HepG2 (cell line): Measurements from ENCODE around the gene ADPRHL1. TPM values are rescaled to one million over a fixed set of nuclear protein-coding genes. Genes with fewer than 3 reads are reported as not detected.

ENCODE experiments used
- ATAC-seq: fragments of 200-7000 bp; cut with Tn5 transposase; 3 replicates; pipeline ENCODE4 v1.9.1; 2020; ENCODE audit warnings: mild to moderate bottlenecking, moderate library complexity
- BruUV-seq: library from RNA; stranded (reverse); fragments of 400-500 nt; replicated peaks from 2 replicates; lab custom pipeline; 2021; lab: Mats Ljungman, UMichigan
- CTCF ChIA-PET: fragments of 300-600 bp; formaldehyde crosslinking; extraction: SDS; loops from one replicate; lab custom pipeline; 2021; ENCODE audit warnings: low total read pairs, inconsistent platforms, low intra/inter-chr PET ratio; lab: Yijun Ruan, JAX
- POLR2A ChIA-PET: fragments of 350-600 bp; sonication (Branson Sonifier 250); formaldehyde crosslinking; loops from one replicate; lab custom pipeline; 2020; ENCODE audit warnings: antibody characterized with exemption, inconsistent platforms; lab: Yijun Ruan, JAX
- DNase-seq: peaks from one replicate; pipeline ENCODE4 v3.0.0-alpha.2; 2015; ENCODE audit warnings: low spot score
- FAIRE-seq: peaks from 3 replicates; lab custom pipeline; 2011; peaks lifted over from hg19 to GRCh38; lab: Jason Lieb, UNC
- H2AFZ ChIP-seq: one replicate; pipeline ENCODE4 v1.6.1; 2011; ENCODE audit warnings: low read length, inconsistent platforms
- H3K27ac ChIP-seq: fragments of 300-600 bp; 3 replicates; pipeline ENCODE4 v1.8.0; 2011; ENCODE audit warnings: mixed run types, mild to moderate bottlenecking, mixed read lengths, low read length, inconsistent platforms; ENCODE audit not compliant: insufficient read depth; ENCODE audit errors: extremely low read length
- H3K27me3 ChIP-seq, 2 experiments: fragments of 200-600 bp in 1 of 2; 2 replicates in 1 of 2; 3 replicates in 1 of 2; pipeline versions ENCODE4 v1.6.0 to v1.8.0; 2011; ENCODE audit warnings: low read length in 2 of 2, mild to moderate bottlenecking in 2 of 2, moderate library complexity in 2 of 2, inconsistent platforms in 1 of 2; ENCODE audit not compliant: insufficient read depth in 2 of 2, control insufficient read depth in 1 of 2
- H3K36me3 ChIP-seq, 2 experiments: fragments of 200-600 bp in 1 of 2; replicated peaks in 1 of 2; 2 replicates in 1 of 2; 3 replicates in 1 of 2; pipeline versions ENCODE4 v1.5.1 to v1.8.0; 2011; ENCODE audit warnings: low read length in 2 of 2, inconsistent platforms in 1 of 2; ENCODE audit not compliant: insufficient read depth in 2 of 2, control insufficient read depth in 1 of 2
- H3K4me1 ChIP-seq: 2 replicates; pipeline ENCODE4 v1.5.1; 2012; ENCODE audit warnings: low read length, inconsistent platforms; ENCODE audit not compliant: insufficient read depth
- H3K4me2 ChIP-seq: 2 replicates; pipeline ENCODE4 v1.6.0; 2011; ENCODE audit warnings: low read depth, low read length, inconsistent platforms
- H3K4me3 ChIP-seq, 3 experiments: fragments of 200-600 bp in 1 of 3; sonication (generic), shearing (Covaris generic) in 1 of 3; replicated peaks in 1 of 3; 2 replicates each; pipeline ENCODE4 v1.5.1; 2011 to 2016; ENCODE audit warnings: low read length in 3 of 3, inconsistent platforms in 2 of 3, low read depth in 2 of 3, mild to moderate bottlenecking in 2 of 3, control low read depth in 1 of 3, mixed read lengths in 1 of 3; ENCODE audit not compliant: insufficient read depth in 1 of 3
- H3K79me2 ChIP-seq: one replicate; pipeline ENCODE4 v1.6.1; 2011; ENCODE audit warnings: low read length, inconsistent platforms; ENCODE audit not compliant: insufficient read depth
- H3K9ac ChIP-seq: 2 replicates; pipeline ENCODE4 v1.6.0; 2011; ENCODE audit warnings: mild to moderate bottlenecking, low read depth, low read length, inconsistent platforms; ENCODE audit not compliant: insufficient read depth
- H3K9me3 ChIP-seq: 2 replicates; pipeline ENCODE4 v1.5.1; 2012; ENCODE audit warnings: mild to moderate bottlenecking, low read length
- H4K20me1 ChIP-seq: 2 replicates; pipeline ENCODE4 v1.6.0; 2011; ENCODE audit warnings: inconsistent platforms, mild to moderate bottlenecking, low read length, moderate library complexity; ENCODE audit not compliant: insufficient read depth
- AGO2 ChIP-seq: fragments of 200-400 bp; formaldehyde crosslinking; optimal IDR thresholded peaks from 2 replicates; pipeline ENCODE3; 2017; ENCODE audit warnings: mild to moderate bottlenecking, low read depth, low read length, moderate library complexity
- FOXA3 ChIP-seq: IDR thresholded peaks from 2 replicates; pipeline ENCODE4 v1.6.1; 2016; ENCODE audit warnings: missing genetic modification reagents, missing compliant biosample characterization
- NR2F1 ChIP-seq, 2 experiments: fragments of 450-650 bp in 1 of 2; formaldehyde crosslinking in 1 of 2; IDR thresholded peaks; 2 replicates each; pipeline versions ENCODE4 v1.5.0 to v1.6.1; 2016 to 2020; ENCODE audit warnings: mild to moderate bottlenecking in 1 of 2, missing compliant biosample characterization in 1 of 2, missing genetic modification reagents in 1 of 2, moderate library complexity in 1 of 2
- POLR2A ChIP-seq, 2 experiments: IDR thresholded peaks; 2 replicates each; pipeline ENCODE4 v1.6.1; 2011; ENCODE audit warnings: low read depth in 2 of 2, low read length in 2 of 2, mild to moderate bottlenecking in 1 of 2, moderate library complexity in 1 of 2; ENCODE audit not compliant: insufficient read depth in 1 of 2
- RAD21 ChIP-seq: fragments of 450-650 bp; formaldehyde crosslinking; IDR thresholded peaks from 2 replicates; pipeline ENCODE4 v1.5.0; 2020; ENCODE audit warnings: mild to moderate bottlenecking
- RBFOX2 ChIP-seq: fragments of 200-400 bp; formaldehyde crosslinking; IDR thresholded peaks from 2 replicates; pipeline ENCODE4 v1.6.1; 2017; ENCODE audit warnings: low read depth, mild to moderate bottlenecking, low read length
- STAG1 ChIP-seq: sonication (generic); formaldehyde crosslinking; IDR thresholded peaks from 2 replicates; pipeline ENCODE4 v1.4.0; 2020; ENCODE audit warnings: missing genetic modification reagents
- ZFP91 ChIP-seq: sonication (generic); formaldehyde crosslinking; IDR thresholded peaks from 2 replicates; pipeline ENCODE4 v1.9.0; 2022; ENCODE audit warnings: missing genetic modification reagents, mild to moderate bottlenecking, borderline replicate concordance
- WGBS: methylation state at CpG from one replicate; pipeline ENCODE4 v1.1.6; 2017; ENCODE audit warnings: low lambda C conversion rate; 5-methylcytosine and 5-hydroxymethylcytosine counted together
- in situ Hi-C: cut with HindIII; loops from 2 replicates; pipeline ENCODE4 v1.10.0; 2017; ENCODE audit warnings: low pct_unique_long_range_greater_than_20kb; ENCODE audit not compliant: extremely low pct_ligation_motif_present
- intact Hi-C: fragments of 100-400 bp; cut with micrococcal nuclease; formaldehyde crosslinking; loops from one replicate; pipeline ENCODE4 v1.10.0; 2022; ENCODE audit not compliant: unreplicated experiment
- polyA plus RNA-seq, 8 experiments: library from polyadenylated mRNA; depleted of rRNA in 3 of 8; stranded (reverse) in 7 of 8; unstranded in 1 of 8; fragments of >200 nt; fragmentation: Illumina TruSeq in 4 of 8; extraction: Trizol in 4 of 8; gene quantifications; 2 replicates each; pipeline versions ENCODE4 v1.2.1 to v1.2.3, GENCODE V29; 2011 to 2016; ENCODE audit warnings: low read depth in 4 of 8, missing spikeins in 1 of 8, mixed read lengths in 1 of 8; ENCODE audit not compliant: insufficient read depth in 1 of 8
- total RNA-seq, 5 experiments: library from RNA; depleted of rRNA; stranded (reverse); fragments of >200 nt; fragmentation: Illumina TruSeq; extraction: Trizol; gene quantifications; 2 replicates each; pipeline ENCODE4 v1.2.3, GENCODE V29; 2016; ENCODE audit warnings: low read depth in 1 of 5
- TF ChIP-seq, protein P1 (sequence below): sonication (generic); formaldehyde crosslinking; IDR thresholded peaks from 2 replicates; pipeline ENCODE4 v1.5.0; 2020; ENCODE audit warnings: mild to moderate bottlenecking, missing genetic modification reagents, moderate library complexity

ADPRHL1 gene
- total and polyA plus RNA-seq, 2 of the 13 experiments (the other 11 are each of a cell fraction or from before 2014, with no cell fraction given): 0.34 to 0.40 TPM

DNA sequence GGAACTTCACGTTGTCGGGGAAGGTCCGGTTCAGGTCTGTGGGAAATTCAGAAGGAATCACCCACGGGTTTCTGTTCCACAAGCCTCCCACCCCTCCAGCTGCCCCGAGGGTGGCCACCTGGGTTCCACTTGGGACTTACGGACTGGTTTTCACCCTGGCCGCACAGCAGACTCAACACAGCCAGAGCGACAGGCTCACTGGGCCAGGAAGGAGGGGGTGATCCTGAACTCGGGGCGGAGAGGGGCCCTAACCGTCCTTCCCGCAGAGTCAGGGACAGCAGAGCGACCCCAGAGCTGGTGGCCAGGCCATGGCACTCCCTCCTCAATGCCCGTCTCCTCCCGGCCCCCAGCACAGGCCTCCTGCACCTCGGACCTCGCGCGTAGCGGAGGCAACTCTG lies 102.4 kb downstream of the ADPRHL1 start:
- no peak overlapping the region for H3K27ac ChIP-seq
- H3K4me2 ChIP-seq: no peak overlapping the region
- H3K4me3 ChIP-seq: no peak overlapping the region
- H2AFZ ChIP-seq: no peak overlapping the region
- ATAC-seq (peak; percentile 12; the same call in 2 of the 3 replicates), FAIRE-seq (no peak), DNase-seq (no peak)
- no peak overlapping the region for H3K9ac ChIP-seq
- intact Hi-C loops (no loop called here), in situ Hi-C loops (no loop called here)
- H3K36me3 ChIP-seq: peaks cover 21 to 54% of the 10 kb centered on the region in 2 experiments
- no peaks in the 10 kb centered on the region for H3K79me2 ChIP-seq
- 89% methylated on average over 10 of the region's 20 CpGs for WGBS
- CTCF ChIA-PET: interaction anchor here (1.2 kb wide), 1 partner anchor 42 kb away, joined by 4 read pairs; no protein-coding TSS in a partner anchor
- no peaks in the 10 kb centered on the region for H3K4me1 ChIP-seq
- no peaks in the 10 kb centered on the region for H3K9me3 ChIP-seq
- H4K20me1 ChIP-seq: 0 out of 2 replicates have a peak, but pooled peaks cover 2% of the 10 kb centered on the region
- no TSS peak for BruUV-seq
- no peaks in the 10 kb centered on the region for H3K27me3 ChIP-seq
- TF ChIP-seq ZFP91 (CRISPR knock-in tag) (no peak), RBFOX2 (0 out of 2 replicates have a peak, but pooled peaks have one; percentile 15)
- TF ChIP-seq, all 625 proteins: peak for 1
- POLR2A ChIA-PET: interaction anchor here (0.9 to 1.6 kb wide), 2 partner anchors 11 to 45 kb away, joined by 3 read pairs; no protein-coding TSS in a partner anchor

DNA sequence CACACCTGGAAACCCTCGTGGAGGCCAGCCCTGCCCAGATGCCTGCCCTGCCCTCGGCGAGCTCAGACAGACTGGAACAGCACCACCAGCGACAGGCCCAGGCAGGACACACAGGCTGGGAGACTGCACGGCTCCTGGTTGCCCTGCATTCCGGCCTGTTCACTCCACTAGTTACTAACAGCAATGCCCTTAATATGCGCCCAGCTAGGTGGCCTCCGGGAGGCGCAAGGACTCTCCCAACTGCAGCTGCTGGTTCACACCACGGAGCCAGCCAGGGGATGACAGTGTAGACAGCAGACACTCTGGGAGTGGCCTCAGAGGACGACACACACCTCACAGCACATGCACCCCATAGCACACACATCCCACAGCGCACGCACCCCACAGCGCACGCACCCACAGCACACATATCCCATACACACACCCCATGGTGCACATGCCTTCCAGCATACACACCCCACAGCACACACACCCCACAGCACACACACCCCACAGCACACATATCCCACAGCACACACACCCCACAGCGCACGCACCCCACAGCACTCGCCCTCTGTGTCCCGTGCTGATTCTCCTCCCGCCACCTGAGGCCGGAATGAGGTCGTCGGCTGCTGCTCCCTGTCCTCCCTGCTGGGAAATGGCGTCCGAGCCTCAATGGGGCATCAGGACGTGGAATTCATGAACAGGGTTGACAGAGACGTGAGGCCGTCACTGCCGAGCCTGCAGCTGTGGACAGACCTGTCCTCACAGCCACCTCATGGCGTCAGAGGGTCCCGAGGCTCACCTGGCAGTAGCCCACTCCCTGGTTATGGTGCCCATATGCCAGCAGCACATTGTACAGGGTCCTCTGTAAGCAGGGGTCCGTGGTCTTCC lies 103.0 kb downstream of the ADPRHL1 start:
- no peak overlapping the region for H3K4me3 ChIP-seq
- no peak for FAIRE-seq
- ATAC-seq: peak; percentile 63

More for the DNA sequence above, 103.0 kb downstream of the ADPRHL1 start:
- Histone ChIP-seq H3K27me3 (no peaks in the 10 kb centered on the region), H3K27ac (no peak overlapping the region), H3K9ac (no peak overlapping the region), H3K4me2 (no peak overlapping the region), H3K79me2 (no peaks in the 10 kb centered on the region), H3K4me1 (no peaks in the 10 kb centered on the region), H3K9me3 (no peaks in the 10 kb centered on the region), H2AFZ (no peak overlapping the region), H4K20me1 (0 out of 2 replicates have a peak, but pooled peaks cover 4% of the 10 kb centered on the region), H3K36me3 (peaks cover 23 to 60% of the 10 kb centered on the region in 2 experiments)
- POLR2A ChIA-PET: interaction anchor here (0.9 kb wide), 1 partner anchor 46 kb away, joined by 3 read pairs; no protein-coding TSS in a partner anchor
- no TSS peak for BruUV-seq
- peak; percentile 20 for DNase-seq
- 0 out of 4 replicates have a peak, but pooled peaks of 1 of the 2 experiments have one; percentile 4 for TF ChIP-seq POLR2A (IDR thresholded peaks at IDR 0.05; ENCODE audit: insufficient read depth in 1 of 2, low read depth in 2 of 2, low read length in 2 of 2)
- TF ChIP-seq, protein P1, sequence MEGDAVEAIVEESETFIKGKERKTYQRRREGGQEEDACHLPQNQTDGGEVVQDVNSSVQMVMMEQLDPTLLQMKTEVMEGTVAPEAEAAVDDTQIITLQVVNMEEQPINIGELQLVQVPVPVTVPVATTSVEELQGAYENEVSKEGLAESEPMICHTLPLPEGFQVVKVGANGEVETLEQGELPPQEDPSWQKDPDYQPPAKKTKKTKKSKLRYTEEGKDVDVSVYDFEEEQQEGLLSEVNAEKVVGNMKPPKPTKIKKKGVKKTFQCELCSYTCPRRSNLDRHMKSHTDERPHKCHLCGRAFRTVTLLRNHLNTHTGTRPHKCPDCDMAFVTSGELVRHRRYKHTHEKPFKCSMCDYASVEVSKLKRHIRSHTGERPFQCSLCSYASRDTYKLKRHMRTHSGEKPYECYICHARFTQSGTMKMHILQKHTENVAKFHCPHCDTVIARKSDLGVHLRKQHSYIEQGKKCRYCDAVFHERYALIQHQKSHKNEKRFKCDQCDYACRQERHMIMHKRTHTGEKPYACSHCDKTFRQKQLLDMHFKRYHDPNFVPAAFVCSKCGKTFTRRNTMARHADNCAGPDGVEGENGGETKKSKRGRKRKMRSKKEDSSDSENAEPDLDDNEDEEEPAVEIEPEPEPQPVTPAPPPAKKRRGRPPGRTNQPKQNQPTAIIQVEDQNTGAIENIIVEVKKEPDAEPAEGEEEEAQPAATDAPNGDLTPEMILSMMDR (CRISPR knock-in tag): peak; percentile 36; the same call in 1 of the 2 replicates
- TF ChIP-seq FOXA3 (CRISPR knock-in tag): no peak
- TF ChIP-seq AGO2: peak; percentile 56
- peak; percentile 28; the same call in 1 of the 2 replicates for TF ChIP-seq RBFOX2
- TF ChIP-seq STAG1 (CRISPR knock-in tag): peak; percentile 43
- TF ChIP-seq NR2F1 (CRISPR knock-in tag; IDR thresholded peaks at IDR 0.05): no peak
- 0 out of 2 replicates have a peak, but pooled peaks have one; percentile 27 for TF ChIP-seq RAD21 (CRISPR knock-in tag)
- intact Hi-C loops: no loop called here
- WGBS: 95% methylated on average over 23 of the region's 32 CpGs
- in situ Hi-C loops: no loop called here
- CTCF ChIA-PET: interaction anchor here (1.2 kb wide), 1 partner anchor 43 kb away, joined by 4 read pairs; no protein-coding TSS in a partner anchor
